ENCODE results near the gene DALRD3. TPM values are rescaled to one million over a fixed set of nuclear protein-coding genes. Genes with fewer than 3 reads are reported as not detected.

DALRD3 gene
- total and polyA plus RNA-seq, 11 donors, result 6.8 to 24.7 (median 14.5) TPM

- intact Hi-C loops (cut with DNase I), result loop anchor here in 2 of 10 donors (5.0 to 10.0 kb wide), 2 partner anchors 64 to 67 kb away; partner anchors contain the start of gene QRICH1 (in 2 of the 2)
- Histone ChIP-seq H3K27ac (peak overlapping the region in 11 of 12 donors; percentile 83 to 98 (median 91)), H3K36me3 (peaks cover 0 to 82% (median 74%) of the 10 kb centered on the region in 9 donors), H3K4me1 (peaks cover 3 to 56% (median 19%) of the 10 kb centered on the region in 12 donors), H3K27me3 (no peaks in the 10 kb centered on the region), H3K4me3 (peak overlapping the region in 8 of 12 donors; percentile 62 to 85 (median 78)), H3K9me3 (no peaks in the 10 kb centered on the region)
- TF ChIP-seq CTCF (IDR thresholded peaks at IDR 0.05) (no peak), POLR2A (IDR thresholded peaks at IDR 0.05) (no peak)
- ATAC-seq, result no peak
- WGBS, 4 donors, result 80 to 91% (median 83%) methylated on average over 4 of the region's 4 CpGs
- DNase-seq, result no peak
Measured at GRCh38 chr3:49028298-49028672, 9.9 kb upstream of the DALRD3 start.

DNA sequence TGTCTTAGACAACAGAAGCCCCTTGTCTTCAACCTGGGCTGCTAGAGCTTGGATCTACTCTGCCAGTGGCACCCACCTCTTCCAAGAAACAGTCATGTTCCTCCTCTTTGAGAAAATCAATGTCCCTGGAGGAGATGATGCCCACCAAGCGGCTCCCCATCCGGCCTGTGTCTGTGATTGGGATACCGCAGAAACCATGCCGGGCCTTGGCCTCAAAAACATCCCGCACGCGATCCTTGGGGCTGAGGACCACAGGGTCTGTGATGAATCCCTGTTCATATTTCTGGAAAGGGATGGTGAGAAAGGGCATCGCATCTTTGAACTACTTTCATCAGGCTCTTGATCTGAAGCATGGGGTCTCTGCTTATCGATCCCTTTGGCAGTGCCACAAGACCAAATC lies 9.3 kb upstream of the DALRD3 start:
- Histone ChIP-seq H3K27ac (peak overlapping the region in 3 of 12 donors; percentile 91 to 98 (median 96)), H3K4me3 (no peak overlapping the region), H3K27me3 (no peaks in the 10 kb centered on the region), H3K4me1 (peaks cover 3 to 58% (median 25%) of the 10 kb centered on the region in 12 donors), H3K36me3 (peaks cover 0 to 80% (median 74%) of the 10 kb centered on the region in 9 donors), H3K9me3 (no peaks in the 10 kb centered on the region)
- 95 to 98% (median 95%) methylated on average over 9 of the region's 9 CpGs for WGBS, 4 donors
- TF ChIP-seq POLR2A (IDR thresholded peaks at IDR 0.05), result no peak
- intact Hi-C loops (cut with DNase I), result loop anchor here in 2 of 10 donors (5.0 to 10.0 kb wide), 2 partner anchors 65 to 67 kb away; partner anchors contain the start of gene QRICH1 (in 2 of the 2)
- ATAC-seq, result no peak
- no peak for DNase-seq

GRCh38 chr3:49026536-49026935 lies 8.2 kb upstream of the DALRD3 start:
- H3K36me3 ChIP-seq, result peaks cover 0 to 70% (median 63%) of the 10 kb centered on the region in 9 donors
- intact Hi-C loops (cut with DNase I), result loop anchor here in 2 of 10 donors (5.0 to 10.0 kb wide), 2 partner anchors 66 to 68 kb away; partner anchors contain the start of gene QRICH1 (in 2 of the 2)
- H3K27ac ChIP-seq, result no peak overlapping the region
- H3K27me3 ChIP-seq, result no peaks in the 10 kb centered on the region
- ATAC-seq, result no peak
- WGBS, 4 donors, result 93 to 97% (median 95%) methylated on average over 3 of the region's 3 CpGs
- no peak overlapping the region for H3K4me3 ChIP-seq
- H3K4me1 ChIP-seq, result peaks cover 3 to 58% (median 28%) of the 10 kb centered on the region in 12 donors
- TF ChIP-seq CTCF (IDR thresholded peaks at IDR 0.05), result no peak
- TF ChIP-seq POLR2A (IDR thresholded peaks at IDR 0.05), result no peak
- no peak for DNase-seq
- no peaks in the 10 kb centered on the region for H3K9me3 ChIP-seq

DNA sequence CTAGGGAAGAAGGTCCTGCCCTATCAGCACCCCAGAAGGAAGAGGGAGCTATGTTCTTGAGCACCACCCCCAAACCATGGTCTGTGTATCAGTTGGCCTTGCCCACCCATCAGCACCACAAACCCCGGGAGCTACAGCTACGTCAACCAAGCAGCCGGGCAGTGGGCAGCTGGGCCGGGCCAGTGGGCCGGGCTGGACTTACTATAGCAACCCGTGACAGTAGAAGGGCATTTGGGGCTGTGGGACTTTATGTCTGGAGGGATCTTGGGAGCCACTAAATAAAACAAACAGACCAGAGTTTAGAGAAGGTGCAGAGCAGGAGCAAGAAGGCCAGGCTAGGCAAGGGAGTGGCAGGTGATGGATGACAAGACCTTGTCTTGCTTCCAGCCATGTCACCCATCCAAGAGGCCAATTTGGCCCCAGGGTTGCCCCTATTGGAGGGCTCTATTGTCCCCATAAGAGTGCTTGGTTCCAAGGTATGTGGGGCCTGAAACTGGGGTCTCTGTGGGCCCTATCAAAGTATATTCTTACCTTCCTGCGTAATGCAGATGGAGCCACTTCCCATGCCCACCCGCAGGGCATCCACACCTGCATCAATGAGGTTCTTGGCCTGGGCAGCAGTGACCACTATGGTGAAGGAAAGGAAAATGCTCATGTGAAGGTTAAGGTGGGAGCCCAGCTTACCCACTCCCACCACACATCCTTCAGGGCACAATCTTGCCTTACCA lies 7.6 kb upstream of the DALRD3 start:
- Histone ChIP-seq H3K4me1 (peaks cover 3 to 61% (median 30%) of the 10 kb centered on the region in 12 donors), H3K27ac (no peak overlapping the region), H3K4me3 (no peak overlapping the region), H3K36me3 (peaks cover 0 to 64% (median 57%) of the 10 kb centered on the region in 9 donors), H3K9me3 (no peaks in the 10 kb centered on the region), H3K27me3 (no peaks in the 10 kb centered on the region)
- TF ChIP-seq CTCF (IDR thresholded peaks at IDR 0.05), result no peak
- no peak for TF ChIP-seq POLR2A (IDR thresholded peaks at IDR 0.05)
- no peak for ATAC-seq
- no peak for DNase-seq
- intact Hi-C loops (cut with DNase I), result loop anchor here in 2 of 10 donors (5.0 to 10.0 kb wide), 2 partner anchors 66 to 69 kb away; partner anchors contain the start of gene QRICH1 (in 2 of the 2)
- 86 to 95% (median 90%) methylated on average over 8 of the region's 8 CpGs for WGBS, 4 donors
